Measurements from ENCODE around the gene TRRAP.
A peak's percentile ranks its signal among the peaks of the same experiment; 100 is the strongest.
"Not testable (repeated sequence)": the region's sequence is repeated elsewhere in the genome, so short reads cannot be mapped to it uniquely, and the experiment has no call there.

Gene TRRAP

DNA sequence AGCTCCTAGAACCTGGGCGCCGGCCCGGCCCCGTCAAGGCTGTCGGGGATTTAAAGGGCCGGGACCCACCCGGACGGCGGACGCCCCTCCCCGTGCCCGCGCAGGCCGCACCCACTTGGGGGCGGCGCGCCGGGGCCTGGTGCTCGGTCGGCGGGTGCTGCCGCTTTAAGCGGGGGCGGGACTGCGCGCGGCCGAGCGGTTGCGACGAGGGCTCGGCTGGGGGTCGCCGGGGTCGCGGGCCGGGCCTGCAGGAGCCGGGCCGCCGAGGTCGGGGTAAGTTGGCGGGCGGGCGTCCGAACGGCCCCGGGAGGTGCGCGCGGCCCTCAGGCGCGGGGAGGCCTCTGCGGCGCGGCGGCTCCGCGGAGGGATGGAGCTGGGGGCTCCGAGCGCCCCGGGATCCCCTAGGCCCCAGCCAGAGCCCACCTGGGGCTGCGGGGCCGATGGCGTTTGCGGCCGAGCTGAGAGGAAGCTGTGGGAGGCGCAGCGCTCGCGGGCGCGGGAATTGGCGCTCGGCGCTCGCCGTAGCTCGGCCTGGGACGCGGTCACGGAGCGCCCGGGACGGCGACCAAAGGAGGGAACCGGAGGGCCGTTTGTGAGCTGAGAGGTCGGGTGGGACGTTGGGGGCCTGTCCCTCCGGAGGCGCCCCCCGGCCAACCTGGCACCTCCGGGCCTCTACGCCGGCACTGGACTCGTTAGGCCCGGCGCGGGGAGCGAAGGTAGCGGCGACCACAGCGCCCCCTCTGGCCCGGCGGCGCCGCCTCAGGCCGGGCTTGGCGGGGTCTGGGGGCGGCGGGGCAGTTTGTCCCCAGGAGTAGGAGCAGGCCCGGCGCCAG is at the start of gene TRRAP:
Gene TRRAP (plus strand): TSS at position 168 of the 833 bp plus-strand sequence. CDS start 2,619 bp downstream, outside the sequence.
- peak; percentile 78 for DNase-seq

DNA sequence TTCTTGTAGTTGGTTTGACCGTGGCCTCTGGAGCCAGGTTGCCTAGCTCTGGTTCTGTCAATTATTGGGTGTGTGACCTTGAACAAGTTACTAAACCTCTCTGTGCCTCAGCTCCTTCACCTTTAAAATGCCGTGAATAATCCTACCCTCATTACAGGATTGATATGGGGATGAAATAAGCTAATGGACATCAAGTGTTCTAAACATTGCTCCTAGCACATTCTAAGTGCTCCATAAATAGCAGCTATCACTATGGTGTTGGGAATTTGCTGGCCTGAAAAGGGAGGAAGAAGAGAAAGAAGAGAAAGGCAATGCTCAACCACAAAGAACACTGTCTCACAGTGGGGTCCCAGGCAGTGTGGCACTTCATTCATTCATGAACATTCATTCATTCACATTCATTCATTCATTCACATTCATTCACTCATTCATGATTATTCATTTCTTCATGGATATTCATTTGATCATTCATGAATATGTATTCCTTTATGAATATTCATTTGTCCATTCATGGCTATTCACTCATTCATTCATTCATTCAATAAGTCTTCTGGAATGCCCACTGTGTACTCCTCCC is 47.3 kb upstream of the TRRAP start:
- no peak for DNase-seq

DNA sequence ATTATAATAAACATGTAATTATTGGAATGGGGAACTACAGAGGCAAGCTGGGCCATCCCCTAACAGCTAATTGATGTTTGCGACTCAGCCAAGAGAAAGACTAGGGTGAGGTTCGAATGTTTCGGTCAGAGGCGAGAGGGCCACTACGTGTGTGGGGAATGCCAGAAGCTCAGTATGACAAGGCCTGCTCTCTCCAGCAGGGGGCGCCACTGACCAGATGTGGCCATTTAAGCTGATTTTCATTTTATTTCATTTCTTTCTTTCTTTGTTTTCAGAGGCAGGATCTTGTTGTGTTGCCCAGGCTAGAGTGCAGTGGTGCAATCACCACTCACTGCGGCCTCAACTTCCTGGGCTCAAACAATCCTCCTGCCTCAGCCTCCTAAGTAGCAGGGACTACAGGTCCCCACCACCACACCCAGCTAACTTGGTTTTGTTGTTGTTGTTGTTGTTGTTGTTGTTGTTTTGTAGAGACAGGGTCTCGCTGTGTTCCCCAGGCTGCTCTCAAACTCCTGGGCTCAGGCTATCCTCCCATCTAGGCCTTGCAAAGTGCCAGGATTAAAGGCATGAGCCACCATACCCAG is 46.6 kb upstream of the TRRAP start:
- DNase-seq = peak; percentile 67

DNA sequence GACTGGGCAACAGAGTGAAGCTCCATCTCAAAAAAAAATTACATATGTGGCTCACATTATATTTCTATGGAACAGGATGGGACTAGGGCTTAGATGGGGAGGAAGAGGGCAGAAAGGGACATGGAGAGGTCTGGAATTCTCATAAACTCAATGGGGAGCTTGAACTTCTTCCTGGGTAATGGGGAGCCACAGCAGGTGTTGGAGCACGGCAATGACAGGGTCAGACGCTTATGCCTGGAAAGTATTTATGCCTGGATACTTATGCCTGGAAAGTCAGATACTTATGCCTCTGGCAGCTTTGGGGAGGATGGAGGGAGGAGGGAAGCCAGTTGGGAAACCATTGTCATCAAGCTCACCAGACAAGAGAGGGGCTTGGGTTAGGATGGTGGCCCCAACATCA is 45.3 kb upstream of the TRRAP start:
- no peak for DNase-seq

DNA sequence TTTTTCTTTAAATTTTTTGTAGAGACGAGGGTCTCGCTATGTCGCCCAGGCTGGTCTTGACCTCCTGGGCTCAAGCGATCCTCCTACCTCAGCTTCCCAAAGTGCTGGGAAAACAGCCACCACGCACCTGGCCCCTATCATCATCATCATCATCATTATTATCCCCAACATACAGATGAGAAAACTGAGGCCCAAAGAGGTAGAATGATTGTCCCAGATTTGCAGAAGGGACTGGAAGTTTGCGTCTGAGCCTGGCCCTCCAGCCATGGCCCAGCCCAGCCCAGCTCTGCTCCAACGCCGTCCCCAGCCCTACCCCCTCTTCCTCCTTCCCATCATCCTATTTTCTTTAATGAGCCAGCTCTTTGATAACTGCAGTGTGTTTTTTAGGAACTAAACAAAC is 43.4 kb upstream of the TRRAP start:
- DNase-seq = no peak

DNA sequence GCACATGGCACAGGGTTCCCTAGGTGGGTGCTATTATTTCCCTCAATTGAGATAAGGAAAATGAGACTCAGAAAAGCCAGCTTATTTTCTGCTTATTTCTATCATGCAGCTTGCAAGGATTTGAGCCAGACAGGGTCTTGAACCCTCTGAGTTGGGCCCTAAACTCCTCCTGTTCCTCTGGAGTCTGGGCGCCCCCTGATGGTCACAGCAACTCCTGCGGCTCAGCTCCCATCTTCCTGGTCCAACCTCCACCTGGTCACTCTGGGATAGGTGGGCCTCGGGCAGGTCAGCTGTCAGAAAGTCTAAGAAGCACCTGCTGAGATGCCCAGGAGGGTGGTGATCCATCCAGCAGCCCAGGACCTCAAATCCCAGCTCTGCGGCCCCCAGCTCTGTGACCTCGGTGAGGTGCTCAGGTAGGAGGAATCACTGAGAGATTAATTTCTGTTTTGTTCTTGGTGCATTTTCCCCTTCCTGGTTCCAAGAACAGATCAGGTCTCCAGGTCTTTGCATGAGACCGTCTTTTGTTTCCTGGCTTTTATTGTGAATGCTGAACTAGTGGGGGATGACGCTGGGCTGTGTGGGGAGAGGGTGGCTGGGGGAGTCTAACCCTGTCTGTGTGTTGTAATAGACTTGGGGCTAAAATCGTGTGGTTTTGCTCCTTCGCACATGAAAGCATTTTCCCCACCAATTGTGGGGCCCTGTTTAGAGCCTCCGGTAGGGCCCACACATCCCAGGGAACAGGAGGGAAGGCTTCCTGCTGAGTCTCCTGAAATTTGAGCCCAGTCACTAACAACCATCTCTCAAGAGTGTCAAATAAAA is 41.3 kb upstream of the TRRAP start:
- DNase-seq = peak; percentile 31

DNA sequence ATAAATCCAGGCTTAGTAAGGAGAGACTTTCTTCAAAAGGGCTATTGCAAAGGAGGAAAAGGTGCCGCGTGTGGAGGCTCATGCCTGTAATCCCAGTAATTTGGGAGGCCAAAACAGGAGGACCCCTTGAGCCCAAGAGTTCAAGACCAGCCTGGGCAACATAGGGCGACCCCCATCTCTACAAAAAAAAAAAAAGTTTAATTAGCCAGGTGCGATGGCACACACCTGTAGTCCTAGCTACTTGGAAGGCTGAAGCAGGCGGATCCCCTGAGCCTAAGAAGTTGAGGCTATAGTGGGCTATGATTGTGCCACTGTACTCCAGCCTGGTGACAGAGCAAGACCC is 40.7 kb upstream of the TRRAP start:
- DNase-seq = no peak

DNA sequence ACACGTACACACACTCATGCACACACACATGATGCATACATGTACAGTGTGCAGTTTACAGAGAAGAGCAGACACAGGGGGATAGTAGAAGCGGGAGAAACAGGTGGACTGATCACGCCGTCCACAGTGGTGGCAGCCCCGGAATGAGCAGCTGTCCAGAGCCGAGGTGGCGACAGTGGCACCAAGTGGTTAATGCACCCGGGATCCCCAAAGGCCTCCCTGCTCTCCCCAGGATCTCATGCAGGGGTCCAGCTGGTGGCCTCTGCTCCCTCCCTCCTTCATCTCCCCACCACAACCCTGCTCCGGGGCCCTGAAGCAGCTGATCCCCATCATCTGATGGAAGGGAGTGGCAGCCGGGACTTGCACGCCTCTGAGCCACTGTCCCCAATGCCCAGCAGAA is 38.2 kb upstream of the TRRAP start:
- DNase-seq = no peak

DNA sequence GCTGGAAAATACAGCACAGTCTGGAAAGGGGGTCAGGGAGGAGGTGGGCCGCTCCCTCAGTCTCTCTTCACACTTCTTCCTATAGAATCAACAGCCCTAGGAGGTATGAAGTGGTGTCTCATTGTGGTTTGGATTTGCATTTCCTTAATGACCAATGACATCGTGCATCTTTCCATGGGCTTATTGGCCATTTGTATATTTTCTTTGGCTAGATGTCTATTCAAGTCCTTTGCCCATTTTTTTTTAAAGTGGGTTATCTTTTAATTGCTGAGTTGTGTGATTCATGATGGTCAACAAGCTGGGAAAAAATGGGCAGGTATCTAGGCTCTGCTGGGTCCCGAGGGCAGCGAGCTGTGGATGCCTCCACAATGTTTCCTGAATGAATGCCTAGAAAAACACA is 37.6 kb upstream of the TRRAP start:
- no peak for DNase-seq

DNA sequence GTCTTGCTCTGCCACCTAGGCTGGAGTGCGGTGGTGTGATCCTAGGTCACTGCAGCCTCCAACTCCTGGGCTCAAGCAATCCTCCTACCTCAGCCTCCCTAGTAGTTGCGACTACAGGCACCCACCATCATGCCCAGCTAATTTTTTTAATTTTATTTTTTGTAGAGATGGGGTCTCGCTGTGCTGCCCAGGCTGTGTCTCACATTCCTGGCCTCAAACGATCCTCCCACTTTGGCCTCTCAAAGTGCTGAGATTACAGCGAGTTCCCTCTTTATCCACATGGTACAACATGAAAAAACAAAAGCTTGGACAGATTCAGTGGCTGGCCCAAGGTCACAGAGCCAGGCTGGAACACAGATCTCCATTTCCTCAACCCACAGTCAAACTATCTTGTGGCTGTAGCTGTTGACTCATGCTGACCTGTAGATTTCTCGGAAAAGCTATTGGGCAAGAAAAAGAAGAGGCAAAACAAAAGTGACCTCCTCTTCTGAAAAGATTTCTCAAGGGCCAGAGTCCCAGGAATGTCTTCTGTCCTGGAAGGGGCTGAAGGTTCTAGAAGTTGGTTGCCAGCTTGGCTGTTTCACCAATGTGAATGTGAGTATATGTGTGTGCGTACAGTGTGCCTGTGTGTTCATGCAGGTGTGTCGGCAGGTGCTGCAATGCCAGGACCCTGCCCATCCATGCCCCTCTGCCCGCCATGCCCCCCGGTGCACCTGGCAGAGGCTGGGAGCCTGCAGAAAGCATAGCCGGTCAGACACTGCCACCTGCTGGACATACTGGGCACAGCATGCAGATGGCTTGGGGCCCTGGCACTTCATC is 36.9 kb upstream of the TRRAP start:
- peak; percentile 58 for DNase-seq

DNA sequence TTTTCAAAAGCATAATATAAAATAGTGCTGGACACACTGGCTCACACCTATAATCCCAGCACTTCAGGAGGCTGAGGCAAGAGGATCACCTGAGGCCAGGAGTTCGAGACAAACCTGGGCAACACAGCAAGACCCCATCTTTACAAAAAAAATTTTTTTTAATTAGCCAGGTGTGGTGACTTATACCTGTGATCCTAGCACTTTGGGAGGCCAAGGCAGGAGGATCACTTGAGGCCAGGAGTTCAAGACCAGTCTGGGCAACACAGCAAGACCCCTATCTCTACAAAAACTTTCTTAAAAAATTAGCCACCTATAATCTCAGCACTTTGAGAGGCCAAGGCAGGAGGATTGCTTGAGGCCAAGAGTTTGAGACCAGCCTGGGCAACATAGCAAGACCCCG is 35.8 kb upstream of the TRRAP start:
- DNase-seq = not testable (repeated sequence)

DNA sequence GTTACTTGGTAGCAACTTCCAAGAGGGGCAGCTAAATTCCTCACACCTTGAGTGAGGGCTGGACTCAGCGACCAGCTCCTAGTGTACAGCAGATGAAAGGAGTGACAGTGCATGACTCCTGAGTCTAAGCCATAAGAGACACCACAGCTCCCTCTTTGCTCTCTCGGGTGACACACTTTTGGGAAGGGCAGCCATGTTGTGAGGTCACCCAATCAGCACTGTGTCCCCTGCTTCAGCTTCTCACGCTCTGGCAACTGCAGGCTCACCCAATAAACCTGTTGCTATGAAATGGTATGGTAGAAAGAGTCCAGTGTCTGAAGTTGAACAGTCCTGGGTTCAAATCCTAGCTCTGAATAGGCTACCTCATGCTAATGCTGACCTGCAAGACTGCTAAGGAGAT is 29.4 kb upstream of the TRRAP start:
- no peak for DNase-seq

DNA sequence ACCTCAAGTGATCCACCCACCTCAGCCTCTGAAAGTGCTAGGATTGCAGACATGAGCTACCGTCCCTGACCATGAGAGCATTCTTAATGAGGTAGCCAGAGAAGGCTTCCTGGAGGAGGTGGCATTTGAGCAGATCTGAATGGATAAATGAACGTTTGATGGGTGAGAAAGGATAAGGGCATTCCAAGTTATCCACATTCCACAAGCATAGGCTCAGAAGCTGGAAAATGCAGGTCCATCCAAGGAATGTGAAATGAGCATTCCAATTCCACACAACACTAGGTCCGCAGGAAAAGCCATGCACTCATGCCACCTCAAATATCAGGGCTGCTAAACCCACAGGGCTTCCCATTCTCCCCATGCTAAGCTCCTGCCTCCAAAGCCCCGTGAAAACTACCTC is 25.5 kb upstream of the TRRAP start:
- no peak for DNase-seq

DNA sequence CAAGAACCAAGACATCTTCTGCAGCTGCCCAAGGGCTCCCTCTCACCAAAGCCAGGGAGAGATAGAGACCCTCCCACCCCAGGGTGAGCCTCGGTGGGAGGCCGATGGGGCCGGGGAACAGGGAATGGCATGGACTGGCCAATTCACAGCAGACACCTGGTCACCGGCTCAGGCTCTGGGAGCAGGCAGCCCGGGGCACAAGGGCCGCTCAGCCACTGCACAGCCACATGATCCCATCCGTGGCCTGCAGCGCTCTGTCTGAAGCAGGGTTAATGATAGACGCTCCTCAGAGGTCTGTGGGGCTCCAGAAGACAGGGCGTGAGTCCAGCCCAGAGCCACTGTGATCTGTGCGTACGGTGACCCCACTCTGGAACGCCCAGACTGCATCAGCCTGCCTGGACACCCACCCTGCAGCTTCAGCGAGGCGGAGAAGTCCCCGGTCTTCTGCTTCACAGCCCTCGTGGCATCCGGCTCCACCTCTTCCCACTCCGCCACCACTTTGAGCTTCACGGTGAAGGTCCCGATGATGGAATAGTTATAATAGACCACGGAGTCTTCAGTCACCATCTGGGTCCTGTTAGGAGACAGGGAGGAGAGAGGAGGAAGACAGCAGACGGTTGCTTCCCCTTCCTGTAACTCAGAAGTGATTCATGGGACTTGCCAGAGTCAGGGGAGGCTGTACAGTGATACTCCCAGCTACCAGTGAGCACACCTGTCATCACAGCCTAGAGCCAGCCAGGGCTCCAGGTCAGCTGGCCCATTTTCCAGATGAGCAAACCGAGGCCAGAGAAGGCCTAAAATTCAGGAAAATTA is 22.5 kb upstream of the TRRAP start:
- DNase-seq = no peak

DNA sequence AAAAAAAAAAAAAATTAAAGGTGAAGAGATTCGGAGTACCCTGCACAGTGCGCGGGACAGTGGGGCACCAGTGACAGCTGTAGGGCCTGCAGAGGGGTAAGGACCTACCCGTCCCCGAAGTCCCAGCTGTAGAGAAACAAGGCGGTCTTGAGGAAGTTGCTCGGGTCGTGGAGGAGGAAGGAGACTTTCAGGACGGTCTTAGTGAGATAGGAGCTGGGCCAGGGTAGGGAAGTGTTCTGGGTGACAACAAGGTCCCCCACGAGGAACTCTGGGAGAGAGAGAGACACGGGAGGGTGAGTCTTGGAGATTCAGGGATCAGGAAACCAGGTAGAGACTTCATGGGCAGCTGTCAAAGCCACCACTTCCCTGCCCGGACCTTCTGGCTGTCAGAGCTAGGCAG is 18.3 kb upstream of the TRRAP start:
- DNase-seq = no peak

DNA sequence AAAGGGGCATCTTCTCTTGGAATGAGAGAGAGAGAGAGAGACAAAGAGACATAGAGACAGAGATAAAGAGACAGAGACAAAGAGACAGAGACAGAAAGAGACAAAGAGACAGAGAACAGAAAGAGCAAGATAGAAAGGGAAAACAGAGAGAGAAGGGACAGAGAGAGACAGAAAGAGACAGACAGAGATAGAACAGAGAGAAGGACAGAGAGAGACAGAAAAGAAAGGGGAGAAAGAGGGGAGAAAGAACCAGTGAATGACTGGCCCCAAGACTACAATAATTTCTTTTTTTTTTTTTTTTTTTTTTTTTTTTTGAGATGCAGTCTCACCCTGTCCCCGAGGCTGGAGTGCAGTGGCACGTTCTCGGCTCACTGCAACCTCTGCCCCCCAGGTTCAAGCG is 16.1 kb upstream of the TRRAP start:
- no peak for DNase-seq

DNA sequence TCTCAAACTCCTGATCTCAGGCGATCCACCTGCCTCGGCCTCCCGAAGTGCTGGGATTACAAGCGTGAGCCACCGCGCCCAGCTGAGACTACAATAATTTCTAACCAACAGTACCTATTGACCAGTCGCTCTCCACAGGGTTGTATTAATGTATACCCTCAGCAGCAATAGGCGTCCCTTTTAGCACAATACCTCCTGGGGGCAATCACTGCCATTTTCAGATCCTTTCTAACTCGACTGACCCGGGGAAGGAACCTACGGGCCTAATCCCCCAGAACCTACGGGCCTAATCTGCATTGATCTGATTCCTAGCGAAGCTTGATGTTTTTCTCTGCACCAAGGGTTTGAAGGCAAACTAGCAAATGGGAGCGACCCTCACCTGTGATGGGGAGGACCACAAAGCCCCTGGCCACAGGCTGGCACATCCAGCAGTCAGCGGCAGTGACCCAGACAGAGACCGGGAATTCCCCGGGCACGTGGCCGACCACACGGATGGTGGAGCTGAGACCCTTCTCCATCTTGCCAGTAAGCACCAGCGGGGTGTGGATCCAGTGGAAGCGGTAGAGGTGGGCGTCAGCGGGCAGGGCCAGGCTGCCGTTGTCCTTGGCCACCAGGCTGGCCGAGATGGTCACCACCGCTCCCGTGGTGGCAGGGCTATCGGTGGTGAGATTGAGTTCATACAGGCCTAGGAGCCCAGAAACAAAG is 15.5 kb upstream of the TRRAP start:
- no peak for DNase-seq

DNA sequence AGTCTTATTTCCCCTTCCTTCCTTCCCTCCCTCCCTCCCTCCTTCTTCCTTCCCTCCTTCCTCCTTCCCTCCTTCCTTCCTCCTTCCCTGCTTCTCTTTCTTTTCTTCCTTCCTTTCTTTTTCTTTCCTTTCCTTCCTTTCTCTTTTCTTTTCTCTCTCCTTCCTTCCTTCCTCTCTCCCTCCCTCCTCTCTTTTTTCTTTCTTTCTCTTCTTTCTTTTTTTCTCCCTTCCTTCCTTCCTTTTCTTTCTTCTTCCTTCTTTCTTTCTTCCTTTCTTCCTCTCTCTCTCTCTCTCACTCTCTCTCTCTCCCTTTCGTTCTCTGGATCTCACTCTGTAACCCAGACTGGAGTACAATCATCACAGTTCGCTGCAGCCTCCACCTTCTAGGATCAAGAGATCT is 14.7 kb upstream of the TRRAP start:
- no peak for DNase-seq

DNA sequence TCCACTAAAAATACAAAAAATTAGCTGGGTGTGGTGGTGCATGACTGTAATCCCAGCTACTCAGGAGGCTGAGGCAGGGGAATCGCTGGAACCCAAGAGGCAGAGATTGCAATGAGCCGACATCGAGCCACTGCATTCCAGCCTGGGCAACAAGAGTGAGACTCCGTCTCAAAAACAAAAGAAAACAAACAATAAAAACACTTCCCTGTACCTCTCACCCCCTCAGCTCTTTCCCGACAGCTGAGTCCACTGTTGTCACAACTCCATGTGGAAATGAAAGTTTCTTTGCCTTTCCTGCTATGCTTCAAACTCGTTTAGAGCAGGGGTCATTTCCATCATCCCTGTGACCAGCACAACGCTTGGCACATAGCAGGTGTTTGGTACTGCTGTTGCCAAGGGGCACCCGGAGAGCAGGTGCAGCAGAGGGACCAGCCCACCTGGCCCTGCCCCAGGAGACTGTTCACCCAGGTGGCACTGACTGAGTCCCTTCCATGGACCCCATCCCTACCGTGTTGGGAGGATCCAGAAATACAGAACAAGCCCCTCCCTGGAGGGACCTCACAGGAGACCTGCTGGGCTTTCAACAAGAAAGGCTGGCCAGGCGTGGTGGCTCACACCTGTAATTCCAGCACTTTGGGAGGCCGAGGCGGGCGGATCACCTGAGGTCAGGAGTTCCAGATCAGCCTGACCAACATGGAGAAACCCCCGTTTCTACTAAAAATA is 13.4 kb upstream of the TRRAP start:
- DNase-seq = peak; percentile 28

DNA sequence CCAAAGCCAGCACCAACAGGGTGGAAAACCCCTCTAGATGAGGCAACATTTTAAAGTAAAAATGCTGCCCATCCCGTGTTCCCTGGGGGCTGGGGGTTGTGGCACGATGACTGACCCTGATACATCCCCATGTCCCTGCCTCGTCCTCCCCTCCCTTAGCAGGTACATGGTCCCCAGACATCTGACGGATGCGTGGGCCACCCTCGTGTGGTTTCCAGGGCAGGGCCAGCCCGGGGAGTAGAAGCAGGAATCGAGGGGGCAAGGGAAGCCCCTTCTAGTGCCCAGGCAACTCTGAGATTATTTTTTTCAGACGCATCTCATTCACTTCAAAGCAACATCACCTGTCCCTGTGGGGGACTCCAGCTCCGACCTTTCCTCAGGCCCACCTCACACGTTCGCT is 12.0 kb upstream of the TRRAP start:
- DNase-seq = no peak

Data from suppressor macrophage treated with lipopolysaccharide for 4 hours (primary cell).